K562 (cell line): ENCODE measurements around the gene FRRS1L. TPM values are rescaled to one million over a fixed set of nuclear protein-coding genes. Genes with fewer than 3 reads are reported as not detected.

Source experiments
- ATF6 ChIP-seq: sonication (generic); formaldehyde crosslinking; IDR thresholded peaks from 2 replicates; pipeline ENCODE4 v1.4.0; 2020; ENCODE audit warnings: mild to moderate bottlenecking, missing genetic modification reagents
- CGGBP1 ChIP-seq: fragments of 250-450 bp; sonication (Bioruptor Pico); IDR thresholded peaks from 2 replicates; pipeline ENCODE4 v1.9.0; 2021; ENCODE audit warnings: mild to moderate bottlenecking
- ELK1 ChIP-seq: sonication (generic); formaldehyde crosslinking; IDR thresholded peaks from 2 replicates; pipeline ENCODE4 v1.8.1; 2022; ENCODE audit warnings: missing genetic modification reagents
- ETV5 ChIP-seq: sonication (generic); formaldehyde crosslinking; IDR thresholded peaks from 2 replicates; pipeline ENCODE4 v1.4.0; 2020; ENCODE audit warnings: low read depth, mild to moderate bottlenecking, missing genetic modification reagents
- HBP1 ChIP-seq: fragments of 450-650 bp; formaldehyde crosslinking; IDR thresholded peaks from 2 replicates; pipeline ENCODE4 v1.4.0; 2022; ENCODE audit warnings: missing genetic modification characterization
- HMG20B ChIP-seq: fragments of 250-450 bp; sonication (Bioruptor Pico); IDR thresholded peaks from 2 replicates; pipeline ENCODE4 v1.5.0; 2021; ENCODE audit warnings: mild to moderate bottlenecking
- HNRNPL ChIP-seq: fragments of 200-400 bp; formaldehyde crosslinking; IDR thresholded peaks from 2 replicates; pipeline ENCODE4 v1.6.1; 2017; ENCODE audit warnings: low read depth, mild to moderate bottlenecking, low read length
- KDM1A ChIP-seq, 2 experiments: fragments of 450-650 bp; IDR thresholded peaks; 2 replicates each; pipeline ENCODE4 v1.6.1; 2016; ENCODE audit warnings: mild to moderate bottlenecking in 2 of 2
- MAFF ChIP-seq: IDR thresholded peaks from 2 replicates; pipeline ENCODE4 v1.6.1; 2012; ENCODE audit warnings: low read length, improper control_type of control experiment
- MCM3 ChIP-seq: fragments of 450-650 bp; IDR thresholded peaks from 2 replicates; pipeline ENCODE4 v1.6.1; 2016
- MTF1 ChIP-seq: fragments of 250-450 bp; sonication (Bioruptor Pico); IDR thresholded peaks from 2 replicates; pipeline ENCODE4 v1.9.0; 2021; ENCODE audit warnings: moderate library complexity, mild to moderate bottlenecking, inconsistent platforms, borderline replicate concordance
- NCOA6 ChIP-seq: fragments of 450-650 bp; IDR thresholded peaks from 2 replicates; pipeline ENCODE4 v1.6.1; 2017; ENCODE audit warnings: mild to moderate bottlenecking
- PRMT5 ChIP-seq: sonication (generic); formaldehyde crosslinking; IDR thresholded peaks from 2 replicates; pipeline ENCODE4 v1.5.0; 2020; ENCODE audit warnings: missing genetic modification reagents
- RBM22 ChIP-seq: fragments of 200-400 bp; formaldehyde crosslinking; IDR thresholded peaks from 2 replicates; pipeline ENCODE4 v1.6.1; 2018; ENCODE audit warnings: low read length, low read depth; ENCODE audit not compliant: poor library complexity, severe bottlenecking
- SMARCB1 ChIP-seq: IDR thresholded peaks from 2 replicates; pipeline ENCODE4 v1.6.1; 2011; ENCODE audit warnings: improper control_type of control experiment, low read depth; ENCODE audit not compliant: insufficient read length
- TARDBP ChIP-seq: fragments of 450-650 bp; IDR thresholded peaks from 2 replicates; pipeline ENCODE4 v1.6.1; 2016
- THRAP3 ChIP-seq: fragments of 450-650 bp; IDR thresholded peaks from 2 replicates; pipeline ENCODE4 v1.6.1; 2016; ENCODE audit warnings: mild to moderate bottlenecking, inconsistent platforms, borderline replicate concordance
- UBTF ChIP-seq, 2 experiments: IDR thresholded peaks; 2 replicates each; pipeline ENCODE4 v1.6.1; 2012; ENCODE audit warnings: improper control_type of control experiment in 2 of 2, low read depth in 2 of 2, low read length in 2 of 2, borderline replicate concordance in 1 of 2
- XRCC5 ChIP-seq: fragments of 200-400 bp; formaldehyde crosslinking; IDR thresholded peaks from 2 replicates; pipeline ENCODE4 v1.6.1; 2017; ENCODE audit warnings: low read depth, mild to moderate bottlenecking, low read length
- ZEB2 ChIP-seq: fragments of 450-650 bp; IDR thresholded peaks from 2 replicates; pipeline ENCODE4 v1.6.1; 2016
- ZNF133 ChIP-seq: fragments of 250-450 bp; sonication (Bioruptor Pico); IDR thresholded peaks from 2 replicates; pipeline ENCODE4 v1.4.0; 2020; ENCODE audit warnings: mild to moderate bottlenecking
- ZNF282 ChIP-seq: sonication (generic); formaldehyde crosslinking; IDR thresholded peaks from 2 replicates; pipeline ENCODE4 v1.8.1; 2023; ENCODE audit warnings: missing genetic modification reagents
- polyA plus RNA-seq, 8 experiments: library from polyadenylated mRNA; depleted of rRNA in 4 of 8; stranded (reverse) in 5 of 8; unstranded in 3 of 8; fragments of >200 nt; fragmentation: Nextera tagmentation in 2 of 8; fragmentation: Illumina TruSeq in 1 of 8; extraction: Ambion mirVana in 2 of 8; extraction: Trizol in 1 of 8; gene quantifications; 2 replicates each; pipeline versions ENCODE4 v1.2.1 to v1.2.3, GENCODE V29; 2011 to 2014; ENCODE audit warnings: inconsistent platforms in 1 of 8, missing spikeins in 1 of 8
- total RNA-seq, 7 experiments: library from RNA; depleted of rRNA in 6 of 7; stranded (reverse); fragments of >200 nt in 6 of 7; fragmentation: Illumina TruSeq in 2 of 7; extraction: Trizol in 2 of 7; gene quantifications; 2 replicates each; pipeline versions ENCODE4 v1.2.1 to v1.2.3, GENCODE V29; 2011 to 2021; ENCODE audit warnings: low replicate concordance in 1 of 7

Gene FRRS1L
- total and polyA plus RNA-seq, 9 of the 15 experiments (the other 6 are each of a cell fraction or from before 2014, with no cell fraction given) = under 0.01 to 0.04 (median 0.03) TPM; not detected in 5

- TF ChIP-seq UBTF (IDR thresholded peaks at IDR 0.05; ENCODE audit: borderline replicate concordance in 1 of 2, low read depth in 2 of 2, low read length in 2 of 2) (no peak), CGGBP1 (no peak), ELK1 (CRISPR knock-in tag) (no peak), ZEB2 (no peak), HBP1 (no peak), ZNF133 (no peak), THRAP3 (no peak), ATF6 (CRISPR knock-in tag) (no peak), MAFF (no peak; the same call in 1 of the 2 replicates), ZNF282 (CRISPR knock-in tag) (no peak), KDM1A (IDR thresholded peaks at IDR 0.05) (peak; percentile 81 to 85), HNRNPL (no peak), MTF1 (CRISPR knock-in tag) (no peak), ETV5 (CRISPR knock-in tag) (no peak), XRCC5 (no peak), RBM22 (no peak), HMG20B (CRISPR knock-in tag) (no peak), SMARCB1 (no peak), NCOA6 (no peak), TARDBP (no peak), MCM3 (no peak), PRMT5 (CRISPR knock-in tag) (no peak)
Observed at GRCh38 chr9:109117856-109118807, 48.9 kb downstream of the FRRS1L start (continued).
